K562 (cell line): Measurements from ENCODE around the gene ARFGAP1. TPM values are rescaled to one million over a fixed set of nuclear protein-coding genes. Genes with fewer than 3 reads are reported as not detected.

Experiments used
- ATAC-seq: fragments of 200-7000 bp; cut with Tn5 transposase; 3 replicates; pipeline ENCODE4 v1.9.1; 2020; ENCODE audit warnings: moderate library complexity
- BruUV-seq: library from RNA; stranded (reverse); fragments of 400-500 nt; replicated peaks from 2 replicates; lab custom pipeline; 2021; lab: Mats Ljungman, UMichigan
- CTCF ChIA-PET: fragments of 300-600 bp; formaldehyde crosslinking; extraction: SDS; loops from one replicate; lab custom pipeline; 2021; ENCODE audit warnings: low intra/inter-chr PET ratio; lab: Yijun Ruan, JAX
- POLR2A ChIA-PET: fragments of 300-600, 350-650 bp; sonication (Branson Sonifier 250); formaldehyde crosslinking; extraction: SDS; loops from one replicate; lab custom pipeline; 2021; ENCODE audit warnings: antibody characterized with exemption, inconsistent platforms; lab: Yijun Ruan, JAX
- DNase-seq, 4 experiments: peaks; one replicate each; pipeline versions ENCODE4 v3.0.0 to v3.0.0-alpha.2; 2011 to 2018; ENCODE audit warnings: low spot score in 3 of 4, mixed read lengths in 3 of 4; ENCODE audit errors: extremely low read depth in 1 of 4
- FAIRE-seq: peaks from 2 replicates; lab custom pipeline; 2011; peaks lifted over from hg19 to GRCh38; lab: Jason Lieb, UNC
- H2AFZ ChIP-seq: 2 replicates; pipeline ENCODE4 v1.6.0; 2011; ENCODE audit warnings: low read depth, low read length, control low read depth, inconsistent platforms
- H3K27ac ChIP-seq: fragments of 200-600 bp; 3 replicates; pipeline ENCODE4 v1.8.0; 2011; ENCODE audit warnings: low read depth, mild to moderate bottlenecking, control low read depth, inconsistent platforms, low read length, moderate library complexity, mixed read lengths; ENCODE audit errors: extremely low read depth
- H3K27me3 ChIP-seq, 2 experiments: fragments of 300-600 bp in 1 of 2; 2 replicates in 1 of 2; 3 replicates in 1 of 2; pipeline versions ENCODE4 v1.6.0 to v1.8.0; 2011; ENCODE audit warnings: inconsistent platforms in 2 of 2, low read length in 2 of 2, mild to moderate bottlenecking in 1 of 2, mixed read lengths in 1 of 2, moderate library complexity in 1 of 2; ENCODE audit not compliant: control insufficient read depth in 2 of 2, insufficient read depth in 2 of 2
- H3K36me3 ChIP-seq: fragments of 300-600 bp; 3 replicates; pipeline ENCODE4 v1.8.0; 2011; ENCODE audit warnings: mild to moderate bottlenecking, low read length, inconsistent platforms; ENCODE audit not compliant: control insufficient read depth, insufficient read depth
- H3K4me1 ChIP-seq, 2 experiments: fragments of 200-600 bp in 1 of 2; replicated peaks in 1 of 2; 2 replicates in 1 of 2; 3 replicates in 1 of 2; pipeline versions ENCODE4 v1.5.1 to v1.8.0; 2011; ENCODE audit warnings: inconsistent platforms in 2 of 2, low read length in 2 of 2, mild to moderate bottlenecking in 1 of 2, mixed read lengths in 1 of 2, moderate library complexity in 1 of 2; ENCODE audit not compliant: control insufficient read depth in 2 of 2, insufficient read depth in 2 of 2
- H3K4me2 ChIP-seq: 2 replicates; pipeline ENCODE4 v1.6.1; 2011; ENCODE audit warnings: low read length, control low read depth, inconsistent platforms, mixed read lengths; ENCODE audit not compliant: insufficient read depth
- H3K4me3 ChIP-seq: fragments of 200-600 bp; sonication (generic), shearing (Covaris generic); 2 replicates; pipeline ENCODE4 v1.5.1; 2016; ENCODE audit warnings: control low read depth, inconsistent platforms
- H3K79me2 ChIP-seq: fragments of 200-600 bp; 3 replicates; pipeline ENCODE4 v1.8.0; 2011; ENCODE audit warnings: low read length, inconsistent platforms; ENCODE audit not compliant: control insufficient read depth, insufficient read depth
- H3K9ac ChIP-seq, 2 experiments: 2 replicates each; pipeline versions ENCODE4 v1.6.0 to v1.6.1; 2011; ENCODE audit warnings: low read depth in 2 of 2, low read length in 2 of 2, control low read depth in 1 of 2, inconsistent platforms in 1 of 2, mild to moderate bottlenecking in 1 of 2, mixed read lengths in 1 of 2; ENCODE audit not compliant: insufficient read depth in 1 of 2
- H3K9me1 ChIP-seq: one replicate; pipeline ENCODE4 v1.6.0; 2011; ENCODE audit warnings: inconsistent platforms, mild to moderate bottlenecking, low read length, moderate library complexity; ENCODE audit not compliant: control insufficient read depth, insufficient read depth
- H3K9me3 ChIP-seq: replicated peaks from 2 replicates; pipeline ENCODE4 v1.5.1; 2011; ENCODE audit warnings: low read depth, low read length, inconsistent platforms; ENCODE audit not compliant: control insufficient read depth, insufficient read depth
- H4K20me1 ChIP-seq: replicated peaks from 2 replicates; pipeline ENCODE4 v1.6.1; 2011; ENCODE audit warnings: low read length, inconsistent platforms, mixed read lengths; ENCODE audit not compliant: control insufficient read depth, insufficient read depth
- BRCA1 ChIP-seq, 2 experiments: fragments of 450-650 bp in 1 of 2; sonication (generic) in 1 of 2; formaldehyde crosslinking in 1 of 2; IDR thresholded peaks; 2 replicates each; pipeline versions ENCODE4 v1.5.0 to v1.6.1; 2017 to 2020; ENCODE audit warnings: mild to moderate bottlenecking in 1 of 2, missing genetic modification reagents in 1 of 2
- NCOA4 ChIP-seq: fragments of 450-650 bp; IDR thresholded peaks from 2 replicates; pipeline ENCODE4 v1.6.1; 2018; ENCODE audit warnings: mild to moderate bottlenecking; ENCODE audit not compliant: partially characterized antibody
- PML ChIP-seq: IDR thresholded peaks from 2 replicates; pipeline ENCODE4 v1.6.1; 2012; ENCODE audit warnings: low read length, inconsistent platforms
- POLR2G ChIP-seq: fragments of 200-400 bp; formaldehyde crosslinking; IDR thresholded peaks from 2 replicates; pipeline ENCODE4 v1.6.1; 2017; ENCODE audit warnings: low read depth, mild to moderate bottlenecking, antibody characterized with exemption, low read length, moderate library complexity
- RBFOX2 ChIP-seq: fragments of 200-400 bp; formaldehyde crosslinking; IDR thresholded peaks from 2 replicates; pipeline ENCODE4 v1.6.1; 2017; ENCODE audit warnings: low read depth, mild to moderate bottlenecking, low read length, moderate library complexity
- RBM22 ChIP-seq: fragments of 200-400 bp; formaldehyde crosslinking; IDR thresholded peaks from 2 replicates; pipeline ENCODE4 v1.6.1; 2018; ENCODE audit warnings: low read length, low read depth; ENCODE audit not compliant: poor library complexity, severe bottlenecking
- SUPT5H ChIP-seq: fragments of 450-650 bp; IDR thresholded peaks from 2 replicates; pipeline ENCODE4 v1.6.1; 2016
- WGBS: fragments of 100-300 bp; shearing (Covaris generic); methylation state at CpG from one replicate; pipeline ENCODE4 v1.1.6; 2016; ENCODE audit warnings: low coverage, mixed read lengths; ENCODE audit not compliant: insufficient coverage; ENCODE audit errors: missing lambda C conversion rate; 5-methylcytosine and 5-hydroxymethylcytosine counted together
- in situ Hi-C: fragments of 300-500 bp; cut with MboI; formaldehyde crosslinking; loops from 4 replicates; pipeline ENCODE4 v1.15.0; 2018; ENCODE audit warnings: inconsistent platforms, mixed read lengths
- intact Hi-C: fragments of 100-400 bp; cut with micrococcal nuclease; formaldehyde crosslinking; loops from 2 replicates; pipeline ENCODE4 v1.14.2; 2022
- polyA plus RNA-seq, 8 experiments: library from polyadenylated mRNA; depleted of rRNA in 4 of 8; stranded (reverse) in 5 of 8; unstranded in 3 of 8; fragments of >200 nt; fragmentation: Nextera tagmentation in 2 of 8; fragmentation: Illumina TruSeq in 1 of 8; extraction: Ambion mirVana in 2 of 8; extraction: Trizol in 1 of 8; gene quantifications; 2 replicates each; pipeline versions ENCODE4 v1.2.1 to v1.2.3, GENCODE V29; 2011 to 2014; ENCODE audit warnings: inconsistent platforms in 1 of 8, missing spikeins in 1 of 8
- total RNA-seq, 7 experiments: library from RNA; depleted of rRNA in 6 of 7; stranded (reverse); fragments of >200 nt in 6 of 7; fragmentation: Illumina TruSeq in 2 of 7; extraction: Trizol in 2 of 7; gene quantifications; 2 replicates each; pipeline versions ENCODE4 v1.2.1 to v1.2.3, GENCODE V29; 2011 to 2021; ENCODE audit warnings: low replicate concordance in 1 of 7

ARFGAP1 gene
- total and polyA plus RNA-seq, 9 of the 15 experiments (the other 6 are each of a cell fraction or from before 2014, with no cell fraction given): 0.53 to 102 (median 33.5) TPM

DNA sequence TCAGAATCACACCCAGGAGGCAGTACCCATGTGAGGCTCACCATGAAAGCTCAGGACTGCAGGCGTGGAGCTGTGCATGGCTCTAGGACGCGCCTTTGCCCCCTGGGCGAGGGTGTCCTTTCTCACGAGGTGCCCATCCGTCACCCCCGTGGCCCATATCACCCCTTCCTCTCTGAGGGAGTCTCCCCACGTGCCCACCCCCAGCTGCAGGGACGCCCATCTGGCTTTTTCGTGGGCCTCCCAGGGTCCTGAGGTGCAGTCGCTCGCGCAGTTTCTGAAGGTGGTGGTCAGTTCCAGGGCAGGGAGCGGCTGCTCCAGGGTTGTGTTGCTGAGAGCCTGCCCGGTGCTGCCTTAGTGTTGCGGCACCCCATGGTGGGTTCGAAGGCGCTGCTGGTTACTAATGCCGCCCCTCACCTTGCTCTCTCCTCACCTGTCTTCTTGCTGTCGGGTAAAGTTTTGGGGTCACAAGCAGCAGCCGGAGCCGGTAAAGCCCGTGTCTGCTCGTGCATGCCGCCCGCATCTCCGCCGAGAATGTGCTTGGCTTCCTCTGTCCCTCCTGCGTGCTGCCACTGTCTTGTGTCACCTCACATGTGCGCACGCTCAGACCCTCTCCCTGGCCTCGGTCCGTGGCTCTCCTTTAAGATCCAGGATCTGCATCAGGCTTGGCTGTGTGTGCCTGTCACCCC lies 10.9 kb downstream of the ARFGAP1 start:
- FAIRE-seq (no peak), DNase-seq (no peak), ATAC-seq (no peak)
- peaks cover 0 to 29% of the 10 kb centered on the region in 2 experiments; a peak in 2 of 5 replicates for H3K4me1 ChIP-seq
- no TSS peak for BruUV-seq
- no peaks in the 10 kb centered on the region for H3K9me1 ChIP-seq
- in situ Hi-C loops: no loop called here
- no peaks in the 10 kb centered on the region for H3K9me3 ChIP-seq
- H4K20me1 ChIP-seq: no peaks in the 10 kb centered on the region; the same call in 1 of the 2 replicates
- 96% methylated on average over 26 of the region's 33 CpGs for WGBS
- no peaks in the 10 kb centered on the region for H3K79me2 ChIP-seq
- H3K27ac ChIP-seq: no peak overlapping the region
- H2AFZ ChIP-seq: no peak overlapping the region
- H3K27me3 ChIP-seq: no peaks in the 10 kb centered on the region
- TF ChIP-seq SUPT5H (peak; percentile 19; the same call in 1 of the 2 replicates), NCOA4 (no peak), PML (no peak), RBM22 (peak; percentile 39), BRCA1 (IDR thresholded peaks at IDR 0.05) (no peak), BRCA1 (CRISPR knock-in tag; IDR thresholded peaks at IDR 0.05) (no peak), RBFOX2 (peak; percentile 56), POLR2G (peak; percentile 51)
- H3K4me2 ChIP-seq: no peak overlapping the region
- H3K36me3 ChIP-seq: peaks cover 76% of the 10 kb centered on the region; the same call in 2 of the 3 replicates
- ChIA-PET POLR2A (interaction anchor here (1.0 to 5.2 kb wide), 4 partner anchors 10 to 400 kb away, joined by 3 to 28 read pairs (median 15); partner anchors contain the start of genes ARFGAP1 and COL20A1), CTCF (no interaction called here)
- H3K4me3 ChIP-seq: no peak overlapping the region
- intact Hi-C loops: no loop called here
- H3K9ac ChIP-seq: no peak overlapping the region; a peak in 1 of 4 replicates
